HG02981 (cell line): Measurements from ENCODE around the gene DCTN1.

ENCODE experiments used
- ATAC-seq: cut with Tn5 transposase; IDR thresholded peaks from one replicate; pipeline ENCODE4 v1.9.1; 2021; ENCODE audit warnings: mild to moderate bottlenecking, moderate library complexity; ENCODE audit not compliant: unreplicated experiment

DCTN1 gene

DNA sequence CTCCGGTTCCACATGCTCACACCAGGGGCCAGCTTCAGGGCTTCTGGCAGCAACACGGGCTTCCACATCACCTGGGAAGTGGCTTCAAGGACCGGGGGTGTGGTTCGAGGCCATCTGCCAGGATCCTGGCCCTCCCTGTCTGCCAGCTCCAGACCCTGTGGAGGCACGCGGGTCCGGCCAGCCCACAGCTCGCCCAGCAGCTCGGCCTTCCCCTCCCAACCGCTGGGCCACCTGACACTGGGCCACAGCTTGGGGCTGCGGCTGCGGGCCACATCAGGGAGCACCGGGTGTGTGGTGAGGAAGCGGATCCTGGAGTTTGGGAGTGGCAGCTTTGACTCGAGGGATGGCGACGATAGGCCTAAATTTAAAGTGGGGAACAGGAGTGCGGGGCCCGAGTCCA lies 34.3 kb upstream of the DCTN1 start:
- no peak for ATAC-seq

DNA sequence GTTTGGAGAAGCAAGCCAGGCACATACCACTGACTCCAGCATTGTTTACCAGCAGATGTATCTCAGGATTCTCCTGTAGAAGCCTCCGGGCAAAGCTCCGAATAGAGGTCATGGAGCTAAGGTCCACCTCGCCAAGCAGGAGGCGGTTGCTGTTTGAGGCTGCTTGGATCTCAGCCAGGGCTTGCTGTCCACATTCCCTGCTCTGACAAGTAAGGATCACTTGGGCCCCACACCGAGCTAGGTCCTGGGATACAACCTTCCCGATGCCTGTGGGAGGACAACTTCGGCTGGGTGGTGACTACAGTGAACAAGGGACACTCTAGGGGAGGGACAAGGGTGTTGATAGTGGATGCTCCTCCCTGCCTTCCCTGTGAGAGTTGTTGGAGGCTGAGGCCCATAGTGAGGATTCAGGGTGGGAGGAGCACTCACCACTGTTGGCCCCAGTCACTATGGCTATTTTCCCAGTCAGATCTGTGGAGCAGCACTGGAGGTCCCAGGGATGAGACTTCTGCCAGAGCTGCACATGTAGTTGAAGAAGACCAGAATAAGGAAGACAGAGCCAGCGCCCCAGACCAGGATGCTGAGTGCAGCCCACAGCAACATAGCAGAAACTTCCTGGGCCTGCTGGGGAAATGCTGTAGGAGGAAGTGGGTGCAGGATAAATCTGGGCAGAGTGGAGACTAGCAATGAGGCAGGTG lies 33.0 kb upstream of the DCTN1 start:
- ATAC-seq: no peak

DNA sequence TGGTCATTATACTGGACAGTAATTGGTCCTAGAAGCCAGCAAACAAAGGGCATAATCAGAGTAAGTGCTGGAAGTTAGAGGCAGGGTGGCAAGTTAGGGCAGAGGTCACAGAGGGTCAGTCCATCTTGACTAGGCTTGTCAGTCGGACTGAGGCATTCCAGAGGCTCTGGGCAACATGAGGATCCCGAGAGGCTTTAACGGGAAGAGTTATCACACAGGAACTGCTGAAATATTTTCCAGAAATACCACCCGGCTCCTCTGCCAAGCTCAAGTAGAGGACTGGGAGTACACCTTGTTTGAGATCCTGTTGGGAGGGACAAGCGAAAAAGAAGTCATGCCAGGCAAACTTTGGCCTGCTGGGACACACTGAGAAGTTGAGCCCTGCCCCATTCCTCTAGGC lies 27.6 kb upstream of the DCTN1 start:
- ATAC-seq: no peak

DNA sequence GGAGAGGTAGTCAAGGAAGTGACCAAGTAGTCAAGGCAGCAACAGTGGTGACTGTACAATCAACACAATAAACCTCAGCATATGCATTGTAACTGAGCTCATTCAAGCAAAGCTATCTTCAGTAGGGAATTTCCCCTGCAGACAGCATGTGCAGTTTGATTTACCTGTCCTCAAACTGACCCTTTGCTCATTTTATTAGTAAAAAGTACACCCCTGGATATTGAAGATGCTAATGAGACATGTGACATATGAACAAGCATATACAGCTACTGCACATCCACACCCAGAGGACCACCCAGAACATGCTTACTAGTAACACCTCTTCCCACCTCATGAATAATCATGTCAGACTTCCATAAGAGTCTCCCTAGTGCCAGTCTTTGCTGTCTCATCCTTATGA lies 25.9 kb upstream of the DCTN1 start:
- ATAC-seq: peak; percentile 81

DNA sequence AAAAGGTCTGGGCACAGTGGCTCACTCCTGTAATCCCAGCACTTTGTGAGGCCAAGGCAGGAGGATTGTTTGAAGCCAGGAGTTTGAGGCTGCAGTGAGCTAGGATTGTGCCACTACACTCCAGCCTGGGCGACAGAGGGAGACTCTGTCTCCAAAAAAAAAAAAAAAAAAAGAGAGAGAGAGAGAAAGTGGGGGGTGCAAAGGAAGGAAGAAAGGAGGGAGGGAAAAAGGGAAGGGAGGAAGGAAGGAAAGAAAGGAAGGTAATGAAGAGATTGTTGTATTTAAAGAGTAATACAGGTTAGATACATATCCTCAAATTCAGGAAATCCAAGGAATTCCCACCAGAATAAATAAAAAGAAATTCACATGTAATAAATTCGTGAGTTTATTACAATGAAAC lies 21.8 kb upstream of the DCTN1 start:
- ATAC-seq: no peak

DNA sequence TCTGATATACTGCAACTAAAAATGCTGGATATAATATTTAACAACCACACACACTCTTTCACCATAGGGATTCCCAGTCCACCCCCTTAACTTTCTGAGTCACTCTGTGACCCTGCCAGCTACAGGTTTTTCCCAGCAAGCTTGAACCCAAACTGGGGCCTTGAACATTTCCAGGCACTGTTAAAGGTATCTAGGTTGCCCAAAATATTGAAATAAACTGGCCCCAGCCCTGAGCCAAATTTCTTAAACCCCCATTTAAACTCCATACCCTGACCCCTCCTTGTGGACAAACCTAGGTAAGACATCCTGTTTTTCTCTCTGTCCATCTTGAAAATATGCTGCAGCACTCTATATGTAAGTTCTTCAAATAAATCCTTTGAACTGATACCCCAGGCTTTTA lies 19.7 kb upstream of the DCTN1 start:
- no peak for ATAC-seq

DNA sequence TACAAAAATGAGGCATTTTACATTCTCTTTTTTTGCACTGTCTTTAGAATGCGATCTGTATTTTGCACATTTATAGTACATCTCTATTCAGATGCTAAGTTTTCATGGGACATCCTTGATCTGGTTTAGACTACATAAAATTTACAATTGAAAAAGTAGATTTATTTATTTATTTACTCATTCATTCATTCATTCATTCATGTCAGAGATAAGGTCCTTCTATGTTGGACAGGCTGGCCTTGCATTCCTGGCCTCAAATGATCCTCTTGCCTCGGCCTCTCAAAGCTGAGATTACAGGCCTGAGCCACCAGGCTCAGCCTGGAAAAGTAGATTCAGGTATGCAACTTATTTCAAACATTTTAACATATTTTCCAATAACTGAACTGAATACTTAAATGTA lies 16.0 kb upstream of the DCTN1 start:
- ATAC-seq: no peak

DNA sequence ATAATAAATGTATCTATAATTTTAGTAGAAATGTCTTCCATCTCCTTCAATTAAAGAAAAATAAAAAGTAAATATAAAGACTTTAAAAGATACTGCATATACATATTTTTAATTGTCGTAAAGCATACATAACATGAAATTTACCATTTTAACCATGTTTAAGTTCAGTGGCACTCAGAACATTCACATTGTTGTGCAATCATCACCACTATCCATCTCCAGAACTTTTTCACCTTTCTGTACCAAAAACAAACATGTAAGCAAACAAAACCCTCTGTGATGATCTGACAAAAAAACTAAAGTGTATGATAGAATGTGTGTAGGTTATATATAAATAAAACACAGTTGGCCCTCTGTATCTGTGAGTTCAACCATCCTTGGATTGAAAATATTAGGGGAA lies 13.4 kb upstream of the DCTN1 start:
- no peak for ATAC-seq

DNA sequence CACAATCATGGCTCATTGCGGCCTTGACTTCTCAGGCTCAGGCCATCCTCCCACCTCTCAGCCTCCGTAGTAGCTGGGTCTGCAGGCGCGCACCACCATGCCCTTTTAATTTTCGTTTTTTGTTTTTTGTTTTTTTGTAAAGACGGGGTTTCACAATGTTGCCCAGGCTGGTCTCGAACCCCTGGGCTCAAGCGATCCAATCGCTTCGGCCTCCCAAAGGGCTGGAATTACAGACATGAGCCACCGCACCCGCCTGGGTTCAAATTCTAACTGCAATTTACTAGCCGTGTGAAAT lies 12.3 kb upstream of the DCTN1 start:
- no peak for ATAC-seq

DNA sequence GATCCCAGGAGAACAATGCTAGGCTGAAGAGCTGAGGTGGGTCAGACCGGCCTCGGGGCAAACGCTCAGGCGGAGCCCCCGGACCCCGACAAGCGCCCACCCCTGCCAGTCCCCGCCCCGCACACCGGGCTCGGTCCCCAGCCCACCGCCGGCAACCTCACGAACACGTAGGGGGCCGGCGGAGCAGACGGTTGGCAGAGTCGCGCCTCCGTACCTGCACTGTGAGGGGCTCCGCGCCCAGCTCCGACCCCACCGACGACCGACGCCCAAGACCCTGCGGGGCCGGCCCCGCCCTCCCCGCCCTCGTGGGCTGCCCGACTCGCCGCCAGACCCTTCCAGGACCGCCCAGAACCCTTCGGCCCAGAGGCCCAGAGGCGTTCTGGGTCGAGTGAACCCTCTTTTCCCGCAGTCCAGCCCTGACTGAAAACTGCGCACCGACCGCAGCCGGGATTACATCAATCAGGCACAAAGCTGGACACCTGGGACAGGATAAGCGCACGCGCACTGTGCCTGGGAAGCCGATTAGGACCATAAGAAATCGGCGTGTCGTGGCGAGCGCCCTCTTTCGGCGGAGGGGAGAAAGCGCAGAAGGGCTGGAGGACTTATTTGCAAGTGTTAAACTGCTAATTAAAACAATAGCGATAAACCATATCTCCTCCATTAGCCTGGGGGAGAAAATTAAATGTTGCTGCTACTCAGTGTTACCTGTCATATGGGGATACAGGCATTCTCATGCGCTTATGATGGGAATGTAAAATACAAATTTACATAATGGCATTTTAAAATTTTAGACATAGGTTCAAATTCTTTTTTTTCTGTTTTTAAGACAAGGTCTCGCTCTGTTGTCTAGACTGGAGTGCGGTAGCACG lies 11.7 kb upstream of the DCTN1 start:
- ATAC-seq: peak; percentile 62

DNA sequence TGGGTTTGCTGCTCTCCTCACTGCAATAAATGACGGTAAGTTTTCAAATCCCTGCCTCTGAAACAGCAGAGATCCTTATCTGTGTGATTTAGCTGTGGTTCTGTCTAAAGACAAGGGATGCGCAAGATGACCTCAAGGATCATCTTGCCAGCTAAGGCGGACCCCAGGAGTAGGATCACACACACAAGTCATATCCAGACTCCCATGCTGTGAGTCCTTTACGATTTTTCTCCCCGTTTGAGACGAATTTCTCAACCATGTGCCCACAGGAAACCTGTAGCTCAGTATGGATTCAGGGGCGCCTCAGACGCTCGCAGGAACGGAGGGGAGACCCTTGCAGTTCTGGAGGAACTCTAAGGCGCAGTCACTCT lies 11.1 kb upstream of the DCTN1 start:
- peak; percentile 25 for ATAC-seq

DNA sequence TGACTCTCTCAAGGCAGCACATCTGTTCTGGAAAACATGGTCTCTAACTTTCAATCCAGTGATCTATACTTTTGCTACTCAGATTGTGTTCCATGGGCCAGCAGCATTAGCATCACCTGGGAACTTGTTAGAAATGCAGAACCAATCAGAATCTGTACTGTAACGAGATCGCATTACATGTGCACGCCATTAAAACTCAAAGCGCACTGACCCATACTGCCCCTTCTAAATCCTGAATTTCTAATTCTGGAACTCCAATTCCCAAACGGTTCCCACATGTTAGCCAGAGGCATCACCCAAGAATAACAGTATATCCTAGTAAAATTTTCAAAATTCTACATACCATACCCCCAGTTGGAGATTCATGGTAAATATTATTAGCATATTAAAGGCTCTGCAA lies 10.5 kb upstream of the DCTN1 start:
- ATAC-seq: no peak

DNA sequence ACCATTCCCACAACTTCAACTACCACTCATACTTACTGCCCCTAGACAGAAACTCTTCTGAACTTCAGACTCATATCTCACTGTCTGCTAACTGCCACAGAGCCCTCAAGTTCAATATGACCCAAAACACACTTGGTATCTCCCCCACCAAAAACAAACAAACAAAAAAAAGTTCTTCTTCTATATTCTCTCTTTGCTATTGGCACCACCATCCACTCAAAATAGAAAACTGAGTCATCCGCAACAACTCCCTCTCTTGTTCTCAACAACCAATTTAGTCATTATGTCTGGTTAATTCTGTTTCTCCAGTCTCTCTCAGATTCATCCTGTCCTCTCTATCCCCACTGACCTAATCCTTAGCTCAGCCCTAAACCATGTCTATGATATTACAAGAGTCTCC lies 7.2 kb upstream of the DCTN1 start:
- no peak for ATAC-seq

DNA sequence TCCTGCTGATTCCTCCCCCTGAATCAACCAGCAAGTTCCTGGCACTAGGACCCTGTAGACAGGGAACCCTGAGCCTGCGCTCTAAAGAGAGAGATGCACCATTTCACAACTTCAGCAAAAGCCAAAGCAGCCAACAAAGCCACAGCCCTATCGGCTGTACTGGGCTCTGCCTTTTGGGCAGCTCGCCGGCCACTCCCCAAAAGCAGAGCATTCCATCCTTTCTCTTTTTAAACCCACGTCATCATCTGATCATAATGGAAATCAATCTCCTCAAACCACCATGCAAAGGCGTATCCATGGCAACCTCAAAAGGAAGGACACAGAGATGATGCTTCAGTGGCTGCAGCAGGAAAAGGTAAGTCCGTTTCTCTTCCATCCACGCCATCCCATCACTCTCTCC lies 5.3 kb upstream of the DCTN1 start:
- no peak for ATAC-seq

DNA sequence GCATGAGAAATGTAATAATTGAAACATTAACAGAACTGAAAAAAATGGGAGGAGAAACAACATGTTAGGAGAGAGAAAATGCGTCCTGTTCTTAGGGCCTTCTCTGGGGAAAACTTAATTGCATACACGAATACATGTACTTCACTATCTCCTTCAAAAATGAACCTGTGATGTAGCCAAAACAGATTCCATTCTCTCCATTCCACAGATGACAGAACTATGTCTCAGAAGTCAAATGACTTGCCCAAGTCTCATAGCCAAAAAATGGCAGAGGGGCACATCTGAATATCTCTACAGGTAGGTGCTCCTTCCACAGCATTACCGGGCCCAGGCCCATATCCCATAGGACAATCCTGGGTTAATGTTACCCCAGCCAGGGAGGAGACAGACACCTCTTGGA lies 3.9 kb upstream of the DCTN1 start:
- no peak for ATAC-seq

DNA sequence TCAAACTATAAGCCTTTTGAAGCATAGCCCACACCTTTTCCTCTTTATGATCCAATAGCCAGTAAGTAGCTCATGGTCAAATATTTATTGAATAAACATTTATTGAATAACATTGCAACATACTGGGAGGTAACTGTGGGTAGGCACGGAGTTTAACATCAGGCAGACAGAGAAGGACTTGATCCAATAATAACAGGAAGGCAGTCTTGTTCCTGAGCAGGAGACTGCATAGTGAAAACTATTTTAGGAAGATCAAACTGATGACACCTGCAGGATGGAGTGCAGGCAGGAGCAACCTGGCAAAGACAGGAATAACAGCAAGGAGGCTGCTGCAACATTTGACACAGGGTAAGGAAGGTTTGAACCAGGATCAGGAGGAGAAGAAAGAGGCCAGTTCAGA lies 3.1 kb upstream of the DCTN1 start:
- no peak for ATAC-seq

DNA sequence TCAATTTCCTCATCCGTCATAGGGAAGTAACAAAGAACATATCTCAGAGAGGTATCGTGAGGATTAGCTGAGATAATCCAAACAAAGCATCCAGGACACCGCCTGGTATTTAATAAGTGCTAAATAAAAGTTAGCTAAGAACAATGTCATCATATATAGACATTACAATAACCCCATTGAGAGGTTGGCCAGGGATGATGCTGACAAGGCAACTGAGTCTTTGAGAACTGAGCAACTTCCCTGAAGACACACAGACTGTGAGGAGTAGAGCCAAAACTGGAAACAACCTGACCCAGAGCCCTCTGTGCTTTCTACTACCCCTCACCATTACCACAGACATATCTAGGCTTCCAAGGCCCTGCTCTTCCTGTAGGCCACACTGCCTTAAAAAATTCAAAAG lies 1.6 kb upstream of the DCTN1 start:
- no peak for ATAC-seq

DNA sequence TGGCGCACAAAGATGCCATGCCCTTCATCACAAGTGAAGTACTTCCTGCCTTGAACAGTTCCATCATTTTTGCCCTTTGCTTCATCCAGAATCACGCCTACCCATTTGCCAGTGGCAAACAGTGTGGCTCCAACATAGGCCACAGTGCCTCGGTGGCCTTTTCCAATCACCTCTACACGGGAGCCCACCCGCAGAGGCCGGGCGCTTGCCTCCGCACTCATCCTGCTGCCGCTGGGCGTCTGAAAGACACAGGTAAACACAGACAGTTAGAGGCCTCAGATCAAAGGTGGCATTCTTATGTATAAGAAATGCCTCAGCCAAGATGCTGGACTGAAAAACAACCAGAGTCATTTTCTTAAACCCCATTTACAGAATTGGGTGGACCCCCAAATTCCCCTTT lies 2.1 kb downstream of the DCTN1 start:
- no peak for ATAC-seq

DNA sequence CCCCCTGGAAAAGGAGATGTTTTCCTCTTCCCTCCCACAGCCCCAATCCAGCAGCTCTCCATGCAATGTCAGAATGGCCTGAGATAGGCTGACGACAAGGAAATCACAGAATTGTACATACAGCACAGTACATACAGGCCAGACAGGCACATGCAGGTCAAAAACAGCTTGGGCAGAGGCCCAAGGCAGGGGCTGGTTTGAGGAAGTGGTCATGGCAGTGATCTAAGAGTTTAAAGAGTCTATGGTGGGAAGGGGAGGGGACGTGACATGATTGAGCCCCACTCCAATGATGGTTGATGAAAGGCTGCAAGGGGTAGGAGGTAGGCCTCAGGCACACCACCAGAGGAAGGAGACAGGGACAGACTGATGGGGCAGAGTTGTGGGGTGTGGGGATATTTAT lies 4.3 kb downstream of the DCTN1 start:
- ATAC-seq: no peak

DNA sequence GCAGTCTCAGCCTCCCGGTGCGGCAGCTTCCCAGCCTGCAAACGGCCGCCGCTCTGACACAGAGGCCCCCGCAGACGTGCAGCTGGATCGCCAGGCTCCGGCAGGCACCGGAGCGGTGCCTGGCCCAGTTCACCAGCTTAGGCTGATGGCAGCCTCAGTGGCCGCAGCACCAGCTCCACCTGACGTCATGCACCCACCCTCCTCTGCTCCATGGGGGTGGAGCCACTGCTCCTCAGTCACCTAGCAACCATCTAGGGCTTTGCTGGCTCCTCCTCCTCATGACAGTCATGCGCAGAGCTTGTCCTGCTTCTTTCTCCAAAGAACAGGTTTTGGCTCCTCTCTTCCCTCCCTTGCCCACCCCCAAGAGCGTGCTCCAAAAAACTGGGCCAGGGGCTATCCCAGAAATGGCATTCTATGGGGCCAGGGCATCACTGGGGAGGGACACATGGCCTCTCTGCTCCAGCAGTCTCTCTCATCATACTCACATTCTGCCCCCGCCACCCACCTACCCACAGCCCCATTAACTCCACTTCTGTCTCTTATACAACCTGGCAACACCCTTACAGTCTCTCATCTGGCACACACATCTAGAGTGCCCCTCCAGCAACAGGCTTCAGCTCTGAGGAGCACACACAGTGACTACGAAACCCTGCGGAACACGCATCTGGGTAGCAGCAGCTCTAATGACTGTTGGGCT lies 5.5 kb downstream of the DCTN1 start:
- ATAC-seq: no peak

DNA sequence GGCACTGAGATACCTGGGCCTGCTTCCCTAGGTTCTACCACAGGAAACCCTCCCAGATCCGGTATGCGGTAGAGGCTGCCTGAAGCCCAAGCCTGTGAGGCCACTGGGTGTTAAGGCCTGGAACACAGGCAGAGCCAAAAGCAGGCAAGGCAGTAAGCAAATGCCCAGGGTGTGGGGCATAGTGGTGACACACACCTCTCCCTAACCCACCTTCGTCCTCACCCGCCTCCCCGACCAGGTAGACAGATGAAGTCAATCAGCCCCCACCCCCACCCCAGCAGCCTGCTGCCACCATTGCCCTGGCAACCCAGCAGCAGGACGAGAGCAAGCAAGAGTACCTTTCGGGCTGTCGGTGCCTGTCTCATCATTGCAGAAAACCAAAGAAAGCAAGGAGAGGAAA lies 6.1 kb downstream of the DCTN1 start:
- ATAC-seq: no peak

DNA sequence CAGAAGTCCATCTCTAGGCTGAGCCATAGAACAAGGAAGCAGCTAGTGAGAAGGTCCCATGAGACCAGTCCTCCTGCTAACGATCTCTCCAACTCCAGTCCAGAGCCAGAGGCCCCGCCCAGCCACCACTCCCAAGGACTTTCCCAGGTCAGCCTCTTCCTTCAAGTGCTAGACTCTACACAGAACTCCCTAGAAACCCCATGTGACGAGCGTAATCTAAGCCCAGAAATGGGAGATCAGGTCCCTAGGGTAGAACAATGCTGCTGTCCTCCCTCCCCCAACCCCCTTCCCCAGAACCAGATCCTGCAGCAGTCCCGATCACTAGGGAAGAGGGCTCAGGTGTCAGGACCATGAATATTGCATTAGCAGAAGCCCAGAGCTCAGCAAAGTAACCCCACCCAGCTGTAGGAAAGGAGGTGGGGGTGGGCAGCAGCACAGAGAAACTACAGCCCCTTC lies 6.9 kb downstream of the DCTN1 start:
- no peak for ATAC-seq
